Measurements from ENCODE around the gene HEXD.

The HEXD gene

GRCh38 chr17:82392941-82393340 lies 25.2 kb upstream of the HEXD start:
- TF ChIP-seq CTCF (IDR thresholded peaks at IDR 0.05) = no peak

GRCh38 chr17:82394278-82394677 lies 23.9 kb upstream of the HEXD start:
- TF ChIP-seq CTCF (IDR thresholded peaks at IDR 0.05) = no peak

GRCh38 chr17:82396601-82397435 lies 21.3 kb upstream of the HEXD start:
- TF ChIP-seq CTCF (IDR thresholded peaks at IDR 0.05) = no peak

DNA sequence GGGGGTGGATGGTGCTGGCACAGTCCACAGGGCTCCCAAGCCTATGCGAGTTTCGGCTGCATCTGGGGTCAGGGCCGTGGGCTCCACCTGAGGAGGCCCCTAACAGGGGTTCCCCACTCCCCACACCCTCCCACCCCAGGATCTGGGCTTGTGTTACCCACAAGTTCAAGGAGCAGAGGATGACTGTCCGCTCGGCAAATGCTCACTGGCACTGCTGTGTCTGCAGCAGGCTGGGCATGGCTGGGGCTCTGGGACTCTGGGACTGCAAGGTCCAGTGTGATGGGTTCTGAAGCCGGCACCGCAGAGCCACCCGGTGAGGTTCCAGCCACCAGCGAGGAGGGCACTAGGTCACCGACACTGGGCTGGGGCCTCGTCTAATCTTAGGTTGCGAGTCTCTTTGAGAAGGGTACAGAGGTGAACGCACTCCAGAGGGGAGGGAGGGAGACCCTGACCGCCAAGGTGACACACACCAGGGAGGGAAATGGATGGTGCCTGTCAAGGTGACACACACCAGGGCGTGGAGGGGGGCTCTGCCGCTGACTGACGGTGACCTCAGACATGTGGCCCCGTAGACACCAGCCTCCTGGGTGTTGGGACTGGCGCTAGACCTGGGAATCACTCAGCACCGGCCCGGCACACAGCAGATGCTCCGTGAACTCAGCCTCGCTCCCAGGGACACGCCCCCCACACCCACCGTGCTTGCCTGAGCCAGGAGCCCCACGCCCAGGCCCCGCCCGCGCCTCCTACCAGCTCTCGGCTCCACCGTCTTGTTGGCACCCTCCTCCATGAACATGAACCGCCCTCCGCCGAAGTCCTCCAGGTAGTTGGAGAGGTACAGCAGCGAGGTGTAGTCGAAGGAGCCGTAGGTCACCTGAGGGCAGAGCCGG lies 20.5 kb upstream of the HEXD start:
- no peak for TF ChIP-seq CTCF (IDR thresholded peaks at IDR 0.05)

- no peak for TF ChIP-seq CTCF (IDR thresholded peaks at IDR 0.05)
Measured at GRCh38 chr17:82399041-82399441, 19.1 kb upstream of the HEXD start.

- TF ChIP-seq CTCF (IDR thresholded peaks at IDR 0.05) = no peak
Measured at GRCh38 chr17:82399601-82400101, 18.5 kb upstream of the HEXD start.

DNA sequence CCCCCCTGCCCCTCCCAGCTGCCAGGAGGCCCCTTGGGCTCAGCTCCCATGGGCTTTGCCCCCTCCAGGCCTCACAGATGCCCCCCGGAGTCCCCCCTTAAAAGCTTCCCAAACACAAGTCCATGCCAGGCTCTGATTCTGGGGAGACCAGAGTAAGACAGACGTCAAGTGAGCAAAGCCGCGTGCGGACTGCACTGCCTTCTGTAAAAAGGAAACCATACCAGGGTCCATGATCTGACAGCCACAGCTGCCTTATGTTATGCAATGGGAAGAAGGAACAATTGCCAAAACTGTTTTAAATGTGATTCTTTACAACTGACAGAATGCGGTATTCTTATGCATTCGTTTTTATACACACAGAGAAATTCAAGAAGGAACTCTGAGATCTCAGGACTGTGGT lies 17.9 kb upstream of the HEXD start:
- TF ChIP-seq CTCF (IDR thresholded peaks at IDR 0.05) = no peak
